NCI-H2196 (cell line): ENCODE data around the gene P2RY14.
"Not testable (repeated sequence)": the region's sequence is repeated elsewhere in the genome, so short reads cannot be mapped to it uniquely, and the experiment has no call there.

Source experiments
- DNase-seq: peaks from one replicate; lab custom pipeline; 2025; ENCODE audit not compliant: unreplicated experiment; lab: John Stamatoyannopoulos, UW

P2RY14 gene

DNA sequence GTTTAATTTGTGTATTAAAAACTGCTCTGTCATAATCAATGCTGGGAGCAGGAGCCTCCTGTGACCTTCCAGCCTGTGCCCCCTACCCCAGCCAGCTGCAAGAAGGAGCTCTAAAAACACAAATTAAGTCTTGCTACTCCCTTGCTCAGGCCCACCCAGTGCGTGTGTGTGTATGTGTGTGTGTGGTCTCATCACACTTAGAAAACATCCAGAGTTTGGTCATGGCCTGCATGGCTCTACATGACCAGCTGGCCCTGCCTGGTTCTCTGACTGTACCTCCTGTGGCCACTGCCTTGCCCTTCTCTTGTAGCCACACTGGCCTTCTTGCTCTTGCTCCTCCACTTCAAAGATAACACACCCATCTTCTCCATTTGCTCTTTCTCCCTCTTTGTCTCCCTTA, 13.7 kb downstream of the P2RY14 start:
- DNase-seq: no peak

DNA sequence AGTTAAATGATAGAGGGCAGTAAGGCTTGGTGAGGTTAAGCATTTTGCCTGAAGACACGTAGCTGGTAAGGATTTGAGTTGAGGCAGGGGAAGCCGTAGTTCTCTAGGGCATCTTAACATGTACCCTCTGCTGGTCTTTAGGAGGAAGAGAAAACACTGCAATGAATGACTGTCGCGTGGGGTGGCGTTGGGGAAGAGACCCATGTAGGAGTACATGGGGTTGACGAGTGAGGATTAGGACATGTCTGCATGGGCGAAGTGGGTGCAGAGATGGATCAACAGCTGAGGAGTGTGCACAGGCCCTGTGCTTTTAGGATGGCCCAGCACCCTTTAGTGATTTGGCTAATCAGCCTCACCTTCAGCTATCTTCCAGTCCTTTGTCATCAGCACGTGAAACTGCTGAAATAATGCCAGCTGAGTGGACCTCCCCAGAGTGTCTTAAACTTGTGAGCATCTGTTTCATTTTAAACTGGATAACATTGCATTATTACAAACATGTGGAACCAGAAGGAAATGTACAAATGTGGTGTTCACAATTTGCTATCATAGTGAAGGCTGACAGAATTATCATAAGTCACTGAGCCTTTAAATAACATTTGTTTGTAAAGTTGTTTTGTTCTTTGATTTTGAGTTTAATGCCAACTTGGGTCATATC, 15.3 kb downstream of the P2RY14 start:
- no peak for DNase-seq

DNA sequence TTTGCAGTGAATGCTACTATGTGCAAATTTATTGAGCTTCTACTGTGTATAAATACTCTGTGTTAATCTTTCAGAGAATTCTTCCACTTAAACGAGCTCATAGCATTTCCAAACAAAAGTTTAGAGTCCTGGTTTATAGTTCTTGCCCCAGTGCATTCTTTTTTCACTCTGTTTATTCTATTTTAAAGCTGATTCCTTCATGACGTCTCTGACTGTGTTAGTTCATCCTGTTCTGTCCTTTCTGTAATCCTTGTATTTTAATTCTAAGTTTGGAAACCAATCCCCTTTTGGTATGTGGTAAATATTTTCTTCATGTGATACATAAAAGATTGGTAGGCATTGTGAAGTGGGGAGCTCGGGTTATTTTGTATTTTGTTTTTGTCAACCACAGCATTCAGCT, 18.7 kb downstream of the P2RY14 start:
- DNase-seq: no peak

DNA sequence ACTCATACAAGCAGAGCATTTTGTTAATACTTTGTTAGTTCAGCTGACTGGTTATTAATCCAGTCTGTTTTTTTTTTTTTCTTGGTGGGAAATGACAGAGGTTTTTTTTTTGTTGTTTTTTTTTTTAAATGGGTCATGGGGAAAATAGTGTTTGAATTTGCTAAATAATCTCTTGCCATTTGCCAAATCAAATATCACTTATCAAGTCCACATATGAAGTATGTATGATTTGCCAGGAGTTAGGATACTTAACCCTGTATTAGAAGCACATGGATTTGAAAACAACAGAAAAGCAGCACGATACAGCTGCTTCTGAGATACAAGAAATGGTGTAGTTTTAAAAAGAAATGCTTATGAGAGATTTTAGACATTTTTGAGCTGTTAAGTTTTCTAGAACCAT, 21.6 kb downstream of the P2RY14 start:
- DNase-seq: no peak

DNA sequence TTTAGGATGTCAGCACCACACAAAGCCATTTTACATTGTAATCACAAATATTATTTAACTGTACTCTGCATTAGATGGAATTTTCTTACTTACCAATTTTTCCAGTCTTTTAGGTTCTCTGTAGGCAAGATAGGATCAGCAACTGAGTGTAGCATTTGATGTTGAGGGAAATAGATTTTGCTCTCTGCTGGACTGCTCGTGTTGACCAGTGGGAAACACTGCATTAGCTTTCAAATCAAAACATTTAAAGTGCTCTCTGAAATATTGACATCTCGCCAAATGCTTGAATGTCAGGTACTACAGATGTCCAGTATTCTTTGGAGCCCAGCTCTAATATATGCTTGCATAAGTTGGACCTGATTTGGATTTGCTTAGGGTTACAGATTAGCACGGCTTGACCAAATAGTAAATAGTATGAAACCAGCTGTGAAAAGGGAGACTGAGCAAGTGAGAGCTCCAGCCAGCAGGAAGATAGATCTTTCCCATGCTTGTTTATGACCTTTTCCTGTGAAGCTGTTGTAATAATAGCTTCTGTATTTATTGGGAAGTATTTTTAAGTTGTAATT, 29.5 kb downstream of the P2RY14 start:
- peak; percentile 21 for DNase-seq

DNA sequence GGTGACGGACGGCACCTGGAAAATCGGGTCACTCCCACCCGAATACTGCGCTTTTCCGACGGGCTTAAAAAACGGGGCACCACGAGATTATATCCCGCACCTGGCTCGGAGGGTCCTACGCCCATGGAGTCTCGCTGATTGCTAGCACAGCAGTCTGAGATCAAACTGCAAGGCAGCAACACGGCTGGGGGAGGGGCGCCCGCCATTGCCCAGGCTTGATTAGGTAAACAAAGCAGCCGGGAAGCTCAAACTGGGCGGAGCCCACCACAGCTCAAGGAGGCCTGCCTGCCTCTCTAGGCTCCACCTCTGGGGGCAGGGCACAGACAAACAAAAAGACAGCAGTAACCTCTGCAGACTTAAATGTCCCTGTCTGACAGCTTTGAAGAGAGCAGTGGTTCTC, 36.3 kb downstream of the P2RY14 start:
- not testable (repeated sequence) for DNase-seq

DNA sequence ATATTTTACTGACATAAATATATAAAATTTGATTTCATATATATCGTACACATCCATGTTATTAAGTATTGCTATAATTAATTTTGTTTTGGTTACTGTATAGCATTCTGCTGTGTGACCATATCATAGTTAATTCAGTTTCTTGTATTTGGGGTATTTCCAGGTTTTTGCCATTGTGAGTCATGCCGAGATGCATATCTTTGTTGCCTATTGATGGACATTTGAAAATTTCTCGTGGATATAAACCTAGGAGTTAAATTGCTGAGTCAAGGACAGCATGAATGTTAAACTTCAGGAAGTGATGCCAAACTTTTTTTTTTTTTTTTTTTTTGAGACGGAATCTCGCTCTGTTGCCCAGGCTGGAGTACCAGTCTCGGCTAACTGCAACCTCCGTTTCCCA, 41.6 kb downstream of the P2RY14 start:
- DNase-seq: no peak

DNA sequence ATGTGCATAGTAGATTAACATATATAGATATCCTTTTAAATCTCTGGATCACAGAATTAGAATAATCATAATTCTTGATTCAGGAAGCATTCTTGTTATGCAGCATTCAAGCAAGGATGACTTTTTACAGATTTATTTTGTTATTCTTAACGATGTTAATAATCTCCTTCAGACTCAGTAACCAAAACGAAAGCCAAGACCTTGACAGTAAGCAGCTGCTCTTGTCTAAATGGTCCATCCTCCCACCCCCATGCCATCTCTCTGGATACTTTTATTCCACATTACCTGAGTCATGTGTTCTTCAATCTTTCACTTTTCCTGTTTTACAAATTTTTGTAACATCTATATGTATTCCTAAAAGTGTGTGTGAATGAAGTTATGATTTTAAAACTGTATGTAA, 42.0 kb downstream of the P2RY14 start:
- no peak for DNase-seq

DNA sequence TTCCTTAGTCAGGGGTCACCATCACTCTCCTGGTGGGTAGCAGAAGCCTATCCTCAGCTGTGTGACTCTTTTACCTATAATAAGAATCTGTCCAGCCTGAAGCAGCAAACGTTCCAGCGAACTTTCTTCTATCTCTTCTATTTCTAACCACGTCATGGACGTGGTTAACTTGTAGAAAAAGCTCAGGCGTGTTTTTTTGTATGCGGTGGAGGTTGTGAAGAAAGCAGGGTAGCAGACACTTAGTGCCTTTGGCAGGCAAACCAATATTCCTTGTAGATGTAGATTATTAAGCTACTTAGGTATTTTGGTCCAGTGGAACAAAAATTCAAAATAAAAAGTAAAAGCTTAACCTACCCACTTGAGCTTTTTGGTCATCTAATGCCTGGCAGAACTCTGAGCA, 43.5 kb downstream of the P2RY14 start:
- DNase-seq: no peak

DNA sequence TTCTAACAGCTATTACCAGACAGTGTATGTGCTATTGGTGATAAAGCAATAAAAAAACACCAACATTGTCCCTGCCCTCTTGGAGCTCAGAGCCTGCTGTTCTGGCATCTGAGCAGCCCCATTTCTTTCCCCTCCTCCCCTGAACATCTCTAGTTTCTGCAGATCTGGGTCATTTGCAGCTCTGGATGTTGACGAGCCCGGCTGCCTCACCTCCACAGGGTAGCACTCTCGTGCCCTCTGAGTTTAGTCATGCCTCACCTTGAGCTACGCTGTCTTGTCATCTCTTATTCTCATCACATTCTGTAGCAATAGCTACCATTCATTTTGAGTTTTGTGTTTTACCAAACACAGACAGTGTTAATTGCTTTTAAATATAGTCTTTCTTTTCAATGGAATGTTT, 45.4 kb downstream of the P2RY14 start:
- no peak for DNase-seq

DNA sequence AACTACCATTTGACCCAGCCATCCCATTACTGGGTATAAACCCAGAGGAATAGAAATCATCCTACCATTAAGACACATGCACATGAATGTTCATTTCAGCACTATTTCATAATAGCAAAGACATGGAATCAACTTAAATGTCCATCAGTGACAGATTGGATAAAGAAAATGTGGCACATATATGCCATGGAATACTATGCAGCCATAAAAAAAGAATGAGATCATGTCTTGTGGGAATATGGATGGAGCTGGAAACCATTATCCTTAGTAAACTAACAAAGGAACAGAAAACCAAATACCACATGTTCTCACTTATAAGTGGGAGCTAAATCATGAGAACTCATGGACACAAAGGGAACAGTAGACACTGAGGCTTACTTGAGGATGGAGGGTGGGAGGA, 45.9 kb downstream of the P2RY14 start:
- not testable (repeated sequence) for DNase-seq

DNA sequence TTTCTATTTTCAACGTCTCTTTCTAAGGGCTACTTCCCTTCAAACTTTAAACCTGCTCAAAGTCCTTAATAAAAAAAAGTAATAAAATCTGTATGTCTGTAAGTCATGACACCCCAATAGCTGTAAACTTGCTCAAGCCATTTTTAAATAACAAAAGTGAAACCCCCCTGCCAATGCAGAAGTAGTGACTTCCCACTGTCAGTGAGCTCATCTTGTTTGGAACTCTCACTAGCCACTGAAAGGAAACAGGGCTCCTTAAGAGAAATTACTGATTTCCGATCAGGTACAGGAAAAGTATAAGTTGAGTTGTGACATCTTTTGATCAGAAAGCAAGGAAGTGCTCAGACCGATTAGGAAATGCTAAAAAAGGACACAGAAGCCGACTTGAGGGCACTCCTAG, 47.7 kb downstream of the P2RY14 start:
- no peak for DNase-seq

DNA sequence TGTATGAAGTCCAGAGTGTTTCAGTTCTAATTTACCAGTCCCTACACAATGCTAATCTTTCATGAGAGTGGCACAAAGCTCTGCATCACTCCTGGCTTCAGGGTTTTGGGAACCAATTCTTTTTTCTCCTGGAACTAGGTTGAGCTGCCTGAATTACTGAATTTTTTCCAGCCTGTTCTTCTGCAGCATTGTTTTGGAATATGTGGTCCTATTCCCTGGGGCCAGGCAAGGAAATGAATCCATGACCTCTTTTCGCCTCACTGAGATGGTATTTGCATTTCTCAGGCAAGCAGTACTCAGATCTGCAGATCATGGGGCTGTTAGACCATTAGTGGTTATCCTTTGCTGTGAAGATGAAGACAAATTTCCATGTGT, 49.7 kb downstream of the P2RY14 start:
- DNase-seq: no peak

DNA sequence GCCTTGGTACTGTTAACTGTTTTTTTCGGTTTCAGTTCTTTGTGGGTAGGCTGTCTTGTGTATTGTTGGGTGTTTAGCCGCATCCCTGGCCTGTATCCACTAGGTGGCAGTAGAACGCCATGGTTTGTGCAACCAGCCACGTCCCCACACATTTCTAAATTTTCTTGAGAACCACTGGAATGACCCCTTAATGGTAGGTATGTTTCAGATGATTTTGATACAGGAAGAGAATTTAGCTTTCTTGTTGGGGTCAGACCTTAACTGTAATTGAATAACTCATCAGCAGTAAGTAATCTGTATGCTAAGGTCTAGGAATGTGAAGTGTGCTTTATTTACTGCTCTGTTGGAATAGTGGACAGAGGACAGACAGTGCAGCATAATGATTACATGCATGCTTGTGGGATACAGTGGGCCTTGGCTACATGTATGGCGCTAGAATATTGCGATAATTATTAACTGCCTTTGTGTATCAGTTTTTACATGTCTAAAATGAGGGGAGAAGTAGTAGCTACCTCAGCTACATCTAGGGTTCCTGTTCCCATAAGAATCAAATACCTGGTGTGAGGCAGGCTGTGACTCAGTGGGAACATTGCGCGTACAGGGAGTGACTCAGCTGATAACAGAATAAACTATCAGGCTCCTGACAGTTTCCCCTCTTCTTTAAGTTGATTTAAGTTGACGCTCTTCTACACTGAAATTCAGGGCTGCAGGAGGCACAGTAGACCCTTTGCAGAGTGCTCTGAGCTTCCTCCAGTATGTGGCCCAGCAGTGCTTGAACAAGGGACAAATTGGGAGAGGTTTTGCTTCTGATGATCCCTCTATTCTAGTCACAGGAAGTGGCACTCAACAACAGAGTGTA, 50.3 kb downstream of the P2RY14 start:
- DNase-seq: peak; percentile 84

DNA sequence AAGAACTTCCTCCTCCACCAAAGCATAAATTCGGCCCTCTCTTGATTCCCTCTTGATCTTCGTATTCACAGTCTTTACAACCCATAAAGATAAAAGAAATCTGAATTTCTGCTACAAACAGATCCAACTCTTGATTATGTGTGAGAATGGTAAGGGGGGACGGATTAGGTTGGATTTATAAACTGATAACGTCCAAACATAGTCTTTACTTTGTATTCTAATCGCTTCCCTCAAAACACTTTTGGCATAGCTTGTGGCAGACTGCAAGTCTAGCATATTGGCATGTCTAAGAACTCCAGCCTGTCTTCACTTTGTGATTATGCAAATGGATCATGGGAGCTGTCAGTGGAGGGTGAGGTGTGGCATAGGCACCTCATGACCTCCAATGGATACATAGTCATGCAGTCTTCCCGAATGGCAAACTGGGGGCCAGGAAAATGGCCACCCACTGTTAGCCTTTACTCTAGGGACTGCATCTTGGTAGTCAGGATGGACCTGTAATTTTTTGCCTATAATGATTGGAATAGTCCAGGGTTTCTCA, 51.0 kb downstream of the P2RY14 start:
- DNase-seq: no peak

DNA sequence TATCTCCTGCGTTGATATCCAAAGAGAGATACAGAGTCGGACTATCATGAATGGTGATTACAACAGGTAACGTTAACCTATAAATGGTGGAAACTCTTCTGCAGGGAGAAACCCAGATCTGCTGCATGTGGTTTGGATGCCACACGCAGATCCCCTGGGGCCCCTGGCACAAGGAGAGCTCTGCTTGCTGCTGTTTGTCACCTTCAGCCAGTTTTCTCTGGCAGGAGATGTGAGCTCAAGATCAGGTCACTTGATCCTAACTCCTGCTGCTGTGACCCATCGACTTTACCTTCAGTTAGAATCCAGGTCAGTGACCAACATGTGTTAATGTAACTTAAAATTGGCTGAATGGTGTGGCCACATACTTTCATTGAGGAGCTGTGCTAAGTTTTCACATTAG, 51.5 kb downstream of the P2RY14 start:
- DNase-seq: no peak

DNA sequence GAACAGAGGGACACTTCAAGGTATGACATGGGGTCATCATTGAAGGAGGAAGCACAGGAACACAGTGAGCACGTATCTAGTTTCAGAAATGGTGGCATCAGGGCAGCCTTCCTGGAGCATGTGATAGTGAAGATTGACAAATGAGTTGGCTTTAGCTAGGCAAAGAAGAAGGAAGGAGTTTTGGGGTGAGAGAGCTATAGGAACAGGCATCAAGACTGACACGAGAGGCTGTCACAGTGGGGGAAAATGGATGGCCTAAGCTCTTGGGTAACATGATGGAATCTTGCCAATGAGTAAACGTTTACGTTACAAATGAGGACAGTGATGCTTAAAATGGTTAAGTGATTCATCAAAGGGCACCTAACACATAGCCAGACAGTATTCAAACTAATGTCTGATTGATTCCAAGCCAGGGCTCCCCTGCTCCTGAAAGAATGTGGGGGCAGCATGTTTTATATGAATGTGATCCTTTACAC, 52.2 kb downstream of the P2RY14 start:
- DNase-seq: peak; percentile 64

DNA sequence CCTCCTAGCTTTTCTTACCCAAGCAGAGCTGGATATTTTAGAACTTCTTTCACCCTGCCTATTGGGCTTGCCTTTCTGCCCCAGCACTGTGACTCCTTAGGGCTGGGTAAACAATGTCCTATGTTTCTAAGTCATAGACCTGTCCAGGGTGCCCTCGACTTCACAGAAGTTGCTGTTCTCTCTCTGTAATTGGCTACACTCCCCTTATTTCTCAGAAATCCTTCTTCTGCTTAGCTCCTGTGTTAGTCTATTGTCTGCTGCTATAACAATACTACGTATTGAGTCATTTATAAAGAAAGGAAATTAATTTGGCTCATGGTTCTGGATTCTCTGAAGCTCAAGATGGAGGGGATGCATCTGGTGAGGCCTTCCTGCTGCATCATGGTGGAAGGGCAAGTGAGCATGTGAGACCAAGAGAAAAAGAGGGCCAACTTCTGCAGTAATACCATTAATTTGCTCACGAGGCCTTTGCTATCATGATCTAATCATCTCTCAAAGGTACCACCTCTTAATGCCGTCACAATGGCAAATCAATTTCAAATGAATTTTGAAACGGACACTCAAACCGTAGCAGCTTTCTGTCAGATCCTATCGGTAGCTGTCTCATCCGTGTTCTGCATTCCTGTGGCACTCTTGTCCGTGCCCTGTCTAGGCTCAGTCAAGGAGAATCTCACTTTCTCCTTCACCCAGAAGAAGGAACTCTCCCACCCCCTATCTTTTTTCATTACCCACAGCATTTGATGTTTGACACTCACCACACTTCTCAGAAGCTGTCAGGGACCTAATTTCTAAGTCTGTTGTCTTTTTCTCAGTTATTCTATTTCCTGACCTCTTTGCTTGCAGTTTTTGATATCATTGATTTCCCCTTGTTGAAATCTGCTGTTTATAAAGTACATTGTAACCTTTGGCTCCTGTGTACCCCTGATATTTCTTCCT, 53.0 kb downstream of the P2RY14 start:
- DNase-seq: no peak

DNA sequence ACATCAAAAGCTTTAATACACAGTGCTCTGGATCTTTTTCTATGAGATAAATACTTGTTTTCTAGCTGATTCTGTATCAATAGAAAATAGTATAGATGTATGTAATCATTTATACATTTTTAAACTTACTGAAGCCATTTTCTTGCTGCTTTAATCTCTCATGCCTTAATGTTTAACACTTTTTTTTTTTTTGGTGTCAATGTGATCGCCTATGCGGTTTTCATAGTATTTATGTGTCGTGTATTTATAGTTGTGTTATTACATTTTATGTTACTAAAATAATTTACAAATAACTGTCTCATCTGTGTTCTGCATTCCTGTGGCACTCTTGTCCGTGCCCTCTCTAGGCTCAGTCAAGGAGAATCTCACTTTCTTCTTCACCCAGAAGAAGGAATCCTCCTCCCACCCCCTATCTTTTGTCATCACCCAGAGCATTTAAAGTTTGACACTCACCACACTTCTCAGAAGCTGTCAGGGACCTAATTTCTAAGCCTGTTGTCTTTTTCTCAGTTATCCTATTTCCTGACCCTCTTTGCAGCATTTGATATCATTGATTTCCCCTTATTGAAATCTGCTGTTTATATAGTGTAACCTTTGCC, 54.0 kb downstream of the P2RY14 start:
- no peak for DNase-seq

DNA sequence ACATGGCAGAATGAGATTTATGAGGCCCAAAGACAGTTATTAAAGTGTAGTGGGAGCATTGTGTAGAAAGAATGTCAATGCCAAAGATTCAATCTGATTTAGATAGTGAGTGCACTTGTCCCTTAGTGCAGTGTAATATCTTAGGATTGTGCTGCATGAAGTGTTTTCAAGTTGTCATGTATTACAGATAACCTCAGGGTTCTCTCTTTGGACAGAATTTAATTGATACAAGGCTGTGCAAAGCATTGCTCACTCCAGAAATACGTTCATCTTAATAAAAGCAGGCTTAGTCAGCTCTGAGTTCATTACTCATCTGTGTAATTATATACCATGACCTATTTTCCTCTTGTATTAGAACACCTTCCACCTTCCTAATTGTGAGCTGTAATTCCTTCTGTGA, 59.3 kb downstream of the P2RY14 start:
- no peak for DNase-seq
